ENCODE results near the gene GRK5. TPM values are rescaled to one million over a fixed set of nuclear protein-coding genes. Genes with fewer than 3 reads are reported as not detected.
A peak's percentile ranks its signal among the peaks of the same experiment; 100 is the strongest.
"Not testable (repeated sequence)": the region's sequence is repeated elsewhere in the genome, so short reads cannot be mapped to it uniquely, and the experiment has no call there.

Gene GRK5
- total RNA-seq, 1 experiment from 2014 or later: 1.2 TPM

DNA sequence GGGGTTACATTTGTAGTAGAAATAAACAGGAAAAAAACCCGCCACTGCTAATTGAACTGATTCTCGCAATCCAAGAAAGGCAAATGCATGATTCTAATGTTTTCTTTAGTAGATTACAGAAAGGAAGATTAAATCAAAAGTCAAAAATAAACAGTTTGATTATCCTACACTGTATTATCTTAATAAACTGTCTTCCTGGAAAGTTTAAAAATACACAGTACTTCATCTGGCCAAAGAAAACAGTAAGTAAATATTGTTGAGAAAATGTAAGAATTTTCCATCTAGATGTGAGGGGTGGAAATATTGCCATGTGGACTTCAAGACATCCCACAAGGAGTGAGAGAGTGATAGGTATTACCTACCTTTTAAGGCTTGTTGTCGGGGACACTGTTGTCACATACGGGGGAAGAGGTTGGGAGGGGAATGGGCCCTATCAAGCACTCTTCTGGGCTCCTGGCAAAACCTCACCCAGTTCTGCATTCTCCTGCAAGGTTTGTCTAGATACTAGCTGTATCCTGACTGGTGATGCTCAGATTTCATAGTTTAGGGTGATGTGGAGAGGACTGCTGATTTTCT lies 17.8 kb downstream of the GRK5 start:
- Histone ChIP-seq H3K27me3 (ENCODE audit: control insufficient read depth, insufficient read depth, low read length) (no peaks in the 10 kb centered on the region), H3K36me3 (replicated peaks; ENCODE audit: control insufficient read depth, insufficient read depth, low read length) (no peaks in the 10 kb centered on the region), H3K4me3 (ENCODE audit: insufficient read depth, low read depth, low read length) (no peak overlapping the region)
- no peak for DNase-seq

DNA sequence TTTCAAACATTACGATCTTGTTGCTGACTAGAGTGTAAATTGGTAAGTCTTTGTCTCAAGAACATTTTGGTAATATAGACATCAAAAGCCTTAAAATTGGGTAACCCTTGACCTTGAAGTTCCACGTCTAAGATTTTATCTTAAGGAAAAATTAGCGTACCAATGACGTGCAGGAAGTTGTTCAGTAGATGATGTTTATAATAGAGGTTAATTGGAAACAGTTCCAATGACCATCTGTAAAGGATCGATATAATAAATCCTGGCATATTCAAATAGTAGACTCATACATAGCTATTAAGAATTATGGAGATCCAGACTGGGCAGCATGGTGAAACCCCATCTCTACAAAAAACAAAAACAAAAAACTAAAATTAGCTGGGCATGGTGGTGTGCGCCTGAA lies 20.5 kb downstream of the GRK5 start:
- DNase-seq: no peak
- H3K36me3 ChIP-seq (replicated peaks; ENCODE audit: control insufficient read depth, insufficient read depth, low read length): no peaks in the 10 kb centered on the region
- no peak overlapping the region for H3K4me3 ChIP-seq (ENCODE audit: insufficient read depth, low read depth, low read length)
- no peaks in the 10 kb centered on the region for H3K27me3 ChIP-seq (ENCODE audit: control insufficient read depth, insufficient read depth, low read length)

DNA sequence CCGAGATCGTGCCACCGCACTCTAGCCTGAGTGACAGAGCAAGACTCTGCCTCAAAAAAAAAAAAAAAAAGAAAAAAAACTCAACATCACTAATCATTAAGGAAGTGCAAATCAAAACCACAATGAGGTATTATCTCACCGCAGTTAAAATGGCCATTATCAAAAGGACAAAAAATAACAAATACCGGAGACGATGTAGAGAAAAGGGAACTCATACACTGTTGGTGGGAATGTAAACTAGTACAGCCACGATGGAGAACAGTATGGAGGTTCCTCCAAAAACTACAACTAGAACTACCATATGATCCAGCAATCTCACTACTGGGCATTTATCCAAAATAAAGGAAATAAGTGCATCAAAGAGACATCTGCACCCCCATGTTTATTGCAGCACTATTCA lies 24.3 kb downstream of the GRK5 start:
- no peaks in the 10 kb centered on the region for H3K27me3 ChIP-seq (ENCODE audit: control insufficient read depth, insufficient read depth, low read length)
- no peaks in the 10 kb centered on the region for H3K36me3 ChIP-seq (replicated peaks; ENCODE audit: control insufficient read depth, insufficient read depth, low read length)
- H3K4me3 ChIP-seq (ENCODE audit: insufficient read depth, low read depth, low read length): no peak overlapping the region
- DNase-seq: no peak

DNA sequence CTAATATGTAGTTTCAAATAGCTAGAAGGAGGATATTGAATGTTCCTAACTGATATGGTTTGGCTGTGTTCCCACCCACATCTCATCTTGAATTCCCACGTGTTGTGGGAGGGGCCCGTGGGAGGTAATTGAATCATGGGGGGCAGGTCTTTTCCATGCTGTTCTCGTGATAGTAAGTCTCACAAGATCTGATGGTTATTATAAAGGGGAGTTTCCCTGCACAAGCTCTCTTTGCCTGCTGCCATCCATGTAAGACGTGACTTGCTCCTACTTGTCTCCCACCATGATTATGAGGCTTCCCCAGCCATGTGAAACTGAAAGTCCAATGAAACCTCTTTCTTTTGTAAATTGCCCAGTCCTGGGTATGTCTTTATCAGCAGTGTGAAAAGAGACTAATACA lies 25.1 kb downstream of the GRK5 start:
- H3K27me3 ChIP-seq (ENCODE audit: control insufficient read depth, insufficient read depth, low read length); DNase-seq; H3K36me3 ChIP-seq (replicated peaks; ENCODE audit: control insufficient read depth, insufficient read depth, low read length); H3K4me3 ChIP-seq (ENCODE audit: insufficient read depth, low read depth, low read length): not testable (repeated sequence)

DNA sequence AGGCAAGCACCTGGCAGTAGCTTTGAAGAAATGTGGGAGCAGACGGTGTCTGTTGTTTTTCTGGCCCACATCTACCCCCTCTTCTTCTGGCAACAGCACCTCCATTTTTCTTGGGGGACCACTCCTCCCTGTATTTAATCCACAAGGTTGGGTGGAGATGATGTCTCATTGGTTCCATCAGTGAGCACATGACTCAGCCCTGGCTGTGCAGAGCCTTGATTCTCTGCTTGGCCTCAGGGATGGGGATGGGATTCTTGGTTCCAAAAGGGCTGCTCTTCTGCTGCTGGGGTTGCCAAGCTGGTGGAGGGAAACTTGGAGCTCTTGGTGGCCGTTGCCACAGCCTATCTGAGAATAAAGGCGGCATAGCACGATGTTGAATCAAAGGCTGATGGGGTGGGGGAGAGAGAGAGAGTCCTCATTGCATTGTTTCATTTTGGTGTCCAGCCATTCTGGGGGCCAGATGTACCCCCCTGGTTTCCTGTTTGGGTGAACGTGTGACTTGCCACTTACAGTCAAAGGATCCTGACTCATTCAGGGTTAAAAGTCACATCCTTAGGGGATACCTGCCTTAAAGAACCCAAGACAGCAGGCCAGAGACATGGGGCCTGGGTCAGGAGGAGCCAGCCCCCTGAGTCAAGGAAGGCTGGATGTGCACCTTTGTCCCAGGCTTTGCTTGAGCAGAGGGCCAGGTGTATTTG lies 25.9 kb downstream of the GRK5 start:
- no peak for DNase-seq
- H3K36me3 ChIP-seq (replicated peaks; ENCODE audit: control insufficient read depth, insufficient read depth, low read length): no peaks in the 10 kb centered on the region
- H3K4me3 ChIP-seq (ENCODE audit: insufficient read depth, low read depth, low read length): no peak overlapping the region
- no peaks in the 10 kb centered on the region for H3K27me3 ChIP-seq (ENCODE audit: control insufficient read depth, insufficient read depth, low read length)

DNA sequence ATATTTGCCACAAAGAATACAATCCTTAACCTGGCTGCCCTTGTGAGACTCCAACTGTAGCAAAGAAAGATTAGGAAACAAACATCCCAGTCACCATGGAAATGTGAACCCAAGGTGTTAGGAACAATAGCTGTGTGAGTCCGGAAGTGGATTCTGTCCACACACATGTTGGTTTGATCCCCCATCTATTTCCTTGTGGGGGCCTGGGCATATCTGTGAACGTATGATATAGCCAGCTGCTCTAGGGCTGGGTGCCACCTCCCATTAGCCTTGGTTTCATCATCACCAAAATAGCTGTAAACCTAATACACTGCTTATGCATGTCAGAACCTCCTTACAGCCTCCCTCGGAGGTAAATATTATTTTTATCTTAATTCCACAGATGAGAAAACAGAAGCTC lies 26.4 kb downstream of the GRK5 start:
- DNase-seq: no peak
- Histone ChIP-seq H3K27me3 (ENCODE audit: control insufficient read depth, insufficient read depth, low read length) (no peaks in the 10 kb centered on the region), H3K4me3 (ENCODE audit: insufficient read depth, low read depth, low read length) (no peak overlapping the region), H3K36me3 (replicated peaks; ENCODE audit: control insufficient read depth, insufficient read depth, low read length) (no peaks in the 10 kb centered on the region)

DNA sequence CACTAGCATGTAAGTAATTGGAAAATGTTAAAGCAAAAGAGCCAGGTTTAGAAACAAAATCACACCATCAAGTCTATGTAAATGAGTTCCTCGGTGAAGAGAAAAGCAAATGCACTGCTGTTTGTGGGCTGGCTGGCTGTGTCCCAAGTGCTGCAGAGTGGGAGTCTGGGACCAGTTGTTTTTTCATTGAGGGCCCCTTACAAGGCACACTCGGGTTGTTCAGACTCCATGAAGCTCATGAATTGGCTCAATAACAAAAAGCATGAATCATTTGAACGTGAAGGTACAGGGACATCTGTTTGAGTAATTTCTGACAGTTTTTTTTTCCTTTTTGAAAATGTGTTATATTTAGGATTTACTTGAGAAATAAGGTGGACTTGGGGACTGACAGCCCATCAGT lies 28.0 kb downstream of the GRK5 start:
- Histone ChIP-seq H3K36me3 (replicated peaks; ENCODE audit: control insufficient read depth, insufficient read depth, low read length) (no peaks in the 10 kb centered on the region), H3K27me3 (ENCODE audit: control insufficient read depth, insufficient read depth, low read length) (no peaks in the 10 kb centered on the region), H3K4me3 (ENCODE audit: insufficient read depth, low read depth, low read length) (no peak overlapping the region)
- no peak for DNase-seq

DNA sequence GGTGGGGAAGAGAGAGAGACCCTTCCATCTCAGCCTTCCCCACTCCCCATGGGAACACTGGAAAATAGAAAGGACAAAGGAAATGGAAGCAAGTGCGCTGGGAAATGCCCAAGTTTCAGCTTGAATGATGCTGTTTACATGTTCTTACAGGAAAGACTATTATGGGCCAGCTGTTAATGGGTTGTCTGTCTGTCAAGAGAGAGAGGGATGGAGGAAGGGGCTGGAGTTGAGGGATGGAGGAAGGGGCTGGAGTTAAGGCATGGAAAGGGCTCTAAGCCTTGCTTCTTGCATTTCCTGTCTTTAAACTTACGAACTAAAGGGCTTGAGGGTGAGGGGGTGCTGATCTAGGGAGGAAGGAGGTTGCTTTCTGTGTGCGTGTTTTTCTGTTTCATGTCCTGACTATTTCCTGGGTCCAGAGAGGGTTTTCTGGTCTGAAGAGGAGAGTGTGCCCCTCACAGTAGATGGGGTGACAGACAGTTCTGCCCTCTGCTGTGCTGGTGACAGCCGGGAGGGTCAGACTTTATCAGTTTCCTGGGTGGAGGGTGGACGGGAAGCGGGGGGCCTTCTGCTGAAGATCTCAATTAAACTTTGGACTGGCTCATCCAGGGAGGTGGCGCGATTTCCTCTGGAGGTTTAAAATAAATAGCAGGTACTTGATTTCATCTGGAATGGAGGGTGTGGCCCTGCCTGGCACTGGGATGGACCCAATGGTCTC lies 30.5 kb downstream of the GRK5 start:
- no peak overlapping the region for H3K4me3 ChIP-seq (ENCODE audit: insufficient read depth, low read depth, low read length)
- DNase-seq: no peak
- H3K27me3 ChIP-seq (ENCODE audit: control insufficient read depth, insufficient read depth, low read length): no peaks in the 10 kb centered on the region
- H3K36me3 ChIP-seq (replicated peaks; ENCODE audit: control insufficient read depth, insufficient read depth, low read length): no peaks in the 10 kb centered on the region

DNA sequence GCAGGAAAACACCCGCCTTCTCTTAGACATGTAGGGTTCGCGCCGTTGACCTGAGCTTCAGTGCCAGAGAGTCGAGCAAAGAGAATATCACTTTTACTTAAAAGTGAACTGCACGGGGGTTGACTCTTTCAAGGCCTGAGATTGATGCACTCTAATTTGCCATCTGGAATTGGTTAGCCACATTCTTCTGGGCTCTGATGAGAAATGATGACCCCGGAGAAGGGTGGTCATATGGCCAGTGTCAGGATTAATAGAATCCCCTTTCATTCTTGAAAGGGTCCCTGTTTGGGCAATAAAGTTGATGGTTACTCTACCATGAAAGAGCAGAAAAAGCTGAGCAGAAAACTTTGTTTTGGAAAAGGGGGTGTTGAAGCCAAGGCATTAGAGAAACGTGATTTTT lies 31.2 kb downstream of the GRK5 start:
- no peaks in the 10 kb centered on the region for H3K27me3 ChIP-seq (ENCODE audit: control insufficient read depth, insufficient read depth, low read length)
- no peaks in the 10 kb centered on the region for H3K36me3 ChIP-seq (replicated peaks; ENCODE audit: control insufficient read depth, insufficient read depth, low read length)
- no peak overlapping the region for H3K4me3 ChIP-seq (ENCODE audit: insufficient read depth, low read depth, low read length)
- no peak for DNase-seq

DNA sequence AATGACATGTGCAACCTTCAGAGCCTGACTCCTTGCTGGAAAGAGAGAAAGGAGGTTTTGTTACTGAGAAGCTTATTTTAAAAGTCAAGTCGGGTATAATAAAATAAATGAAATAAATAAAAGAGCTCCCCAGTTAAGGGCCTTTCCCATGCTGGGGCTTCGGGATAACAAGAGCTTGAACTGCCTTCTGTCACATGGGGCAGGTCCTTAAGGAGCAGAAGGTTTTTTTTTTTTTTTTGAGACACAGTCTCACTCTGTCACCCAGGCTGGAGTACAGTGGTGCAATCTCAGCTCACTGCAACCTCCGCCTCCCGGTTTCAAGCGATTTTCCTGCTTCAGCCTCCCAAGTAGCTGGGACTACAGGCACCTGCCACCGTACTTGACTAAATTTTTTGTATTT lies 31.6 kb downstream of the GRK5 start:
- H3K36me3 ChIP-seq (replicated peaks; ENCODE audit: control insufficient read depth, insufficient read depth, low read length); H3K27me3 ChIP-seq (ENCODE audit: control insufficient read depth, insufficient read depth, low read length); DNase-seq; H3K4me3 ChIP-seq (ENCODE audit: insufficient read depth, low read depth, low read length): not testable (repeated sequence)

DNA sequence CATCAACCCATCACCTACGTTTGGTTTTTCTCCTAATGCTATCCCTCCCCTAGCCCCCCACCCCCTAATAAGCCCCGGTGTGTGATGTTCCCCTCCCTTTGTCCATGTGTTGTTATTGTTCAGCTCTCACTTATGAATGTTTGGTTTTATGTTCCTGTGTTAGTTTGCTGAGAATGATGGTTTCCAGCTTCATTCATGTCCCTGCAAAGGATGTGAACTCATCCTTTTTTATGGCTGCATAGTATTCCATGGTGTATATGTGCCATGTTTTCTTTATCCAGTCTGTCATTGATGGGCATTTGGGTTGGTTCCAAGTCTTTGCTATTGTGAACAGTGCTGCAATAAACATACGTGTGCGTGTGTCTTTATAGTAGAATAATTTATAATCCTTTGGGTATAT lies 32.3 kb downstream of the GRK5 start:
- H3K27me3 ChIP-seq (ENCODE audit: control insufficient read depth, insufficient read depth, low read length); H3K4me3 ChIP-seq (ENCODE audit: insufficient read depth, low read depth, low read length); H3K36me3 ChIP-seq (replicated peaks; ENCODE audit: control insufficient read depth, insufficient read depth, low read length); DNase-seq: not testable (repeated sequence)

DNA sequence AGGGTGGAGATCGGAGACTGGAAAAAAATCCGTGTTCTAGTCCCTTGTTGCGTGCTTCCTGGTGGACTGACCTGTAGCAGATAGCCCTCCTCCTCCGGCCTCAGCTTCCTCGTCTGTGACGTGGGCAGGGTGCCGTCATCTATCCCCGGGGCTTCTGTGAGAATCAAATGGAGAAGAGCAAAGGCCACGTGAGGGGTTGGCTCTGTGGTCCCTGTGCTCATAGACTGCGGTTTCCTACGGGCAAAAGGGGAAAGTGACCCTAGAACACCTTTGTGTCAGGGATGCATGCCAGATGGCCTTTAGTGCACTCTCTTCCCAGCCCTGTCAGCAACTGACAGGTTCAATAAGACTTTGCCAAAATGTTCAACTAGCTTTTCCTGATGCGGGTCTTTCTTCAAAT lies 33.7 kb downstream of the GRK5 start:
- DNase-seq: no peak
- no peak overlapping the region for H3K4me3 ChIP-seq (ENCODE audit: insufficient read depth, low read depth, low read length)
- H3K27me3 ChIP-seq (ENCODE audit: control insufficient read depth, insufficient read depth, low read length): no peaks in the 10 kb centered on the region
- H3K36me3 ChIP-seq (replicated peaks; ENCODE audit: control insufficient read depth, insufficient read depth, low read length): no peaks in the 10 kb centered on the region

DNA sequence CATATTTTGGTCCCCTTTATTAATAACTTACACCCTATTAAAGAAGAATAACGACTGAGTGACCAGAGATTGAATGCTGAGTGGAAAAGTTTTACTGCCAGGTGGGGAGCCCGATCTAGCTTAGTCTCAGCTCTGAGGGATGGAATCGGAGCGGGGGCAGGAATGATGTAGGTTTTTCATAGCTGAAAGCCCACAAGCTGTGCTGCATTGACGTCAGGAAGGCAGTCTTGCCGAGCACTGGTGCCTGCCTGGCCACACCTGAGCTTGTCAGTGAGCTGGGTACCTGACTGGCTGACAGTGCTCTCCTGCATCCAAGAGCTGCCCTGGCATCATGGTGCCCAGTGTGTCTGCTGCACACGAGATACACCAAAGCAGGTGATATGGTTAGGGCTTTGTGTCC lies 34.8 kb downstream of the GRK5 start:
- H3K4me3 ChIP-seq (ENCODE audit: insufficient read depth, low read depth, low read length): no peak overlapping the region
- no peaks in the 10 kb centered on the region for H3K27me3 ChIP-seq (ENCODE audit: control insufficient read depth, insufficient read depth, low read length)
- H3K36me3 ChIP-seq (replicated peaks; ENCODE audit: control insufficient read depth, insufficient read depth, low read length): no peaks in the 10 kb centered on the region
- DNase-seq: peak; percentile 46

DNA sequence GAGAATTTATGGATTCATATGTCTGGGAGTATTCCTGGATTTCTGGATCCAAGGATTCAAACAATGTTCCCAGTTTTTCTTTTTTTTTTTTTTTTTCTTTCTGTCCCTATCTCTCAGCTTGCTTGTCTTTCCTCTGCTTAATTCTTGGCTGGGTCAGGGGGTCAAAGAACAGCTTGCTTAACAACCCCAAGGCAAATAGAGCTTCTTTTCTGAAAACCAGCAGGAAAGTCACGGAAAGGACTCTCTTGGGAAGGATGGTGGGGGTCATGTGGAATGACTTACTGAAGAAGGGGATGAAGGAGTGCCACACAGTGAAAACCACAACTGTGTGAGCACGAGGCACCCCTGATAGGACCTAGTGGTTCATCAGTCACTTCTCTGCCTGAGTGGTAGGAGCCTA lies 36.1 kb downstream of the GRK5 start:
- Histone ChIP-seq H3K27me3 (ENCODE audit: control insufficient read depth, insufficient read depth, low read length) (no peaks in the 10 kb centered on the region), H3K4me3 (ENCODE audit: insufficient read depth, low read depth, low read length) (no peak overlapping the region), H3K36me3 (replicated peaks; ENCODE audit: control insufficient read depth, insufficient read depth, low read length) (no peaks in the 10 kb centered on the region)
- no peak for DNase-seq

DNA sequence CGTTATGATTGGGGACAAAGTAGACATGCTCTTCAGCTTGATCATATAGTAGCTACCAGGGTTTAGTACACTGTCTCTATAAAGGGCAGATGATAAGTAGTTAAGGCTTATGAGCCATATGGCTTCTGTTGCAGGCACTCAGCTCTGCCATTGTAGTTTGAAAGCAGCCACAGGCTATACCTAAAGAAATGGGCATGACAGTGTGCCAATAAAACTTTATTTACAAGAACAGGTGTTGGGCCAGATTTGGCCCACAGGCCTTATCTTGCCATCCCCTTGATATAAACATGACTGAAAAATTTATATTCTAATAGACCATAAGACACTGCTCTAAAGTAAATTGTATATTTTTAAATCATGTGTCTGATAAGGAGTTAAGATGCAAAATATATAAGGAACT lies 36.6 kb downstream of the GRK5 start:
- no peak for DNase-seq
- Histone ChIP-seq H3K4me3 (ENCODE audit: insufficient read depth, low read depth, low read length) (no peak overlapping the region), H3K27me3 (ENCODE audit: control insufficient read depth, insufficient read depth, low read length) (no peaks in the 10 kb centered on the region), H3K36me3 (replicated peaks; ENCODE audit: control insufficient read depth, insufficient read depth, low read length) (no peaks in the 10 kb centered on the region)

Data from H7 (cell line).